ENCODE data around the gene RTEL1. TPM values are rescaled to one million over a fixed set of nuclear protein-coding genes. Genes with fewer than 3 reads are reported as not detected.

Gene RTEL1
- total RNA-seq, 1 experiment from 2014 or later = 33.4 TPM

GRCh38 chr20:63711085-63711645 is 53.1 kb downstream of the RTEL1 start:
- no peaks in the 10 kb centered on the region for H3K27me3 ChIP-seq (ENCODE audit: insufficient read depth, low read length)
- peaks cover 12% of the 10 kb centered on the region for H3K23me2 ChIP-seq (ENCODE audit: insufficient read length, low read depth, low read length, poor library complexity, severe bottlenecking)
- no peak overlapping the region for H3K27ac ChIP-seq (ENCODE audit: insufficient read length, low read depth, low read length)
- no peak overlapping the region for H4K91ac ChIP-seq (ENCODE audit: insufficient read length, low read depth, low read length)
- H3K9ac ChIP-seq (ENCODE audit: extremely low read depth, insufficient read length, low read length) = no peak overlapping the region
- no peak overlapping the region for H3K23ac ChIP-seq (ENCODE audit: insufficient read length, low read depth, low read length)
- no CpG with 5 or more reads among the region's 12 CpGs for WGBS (ENCODE audit: extremely low coverage, insufficient read length, low lambda C conversion rate)
- H3K36me3 Mint-ChIP-seq (ENCODE audit: insufficient read depth in 1 of 3, low read depth in 3 of 3) = peaks cover 50 to 65% (median 58%) of the 10 kb centered on the region in 3 experiments
- H3K4ac ChIP-seq (ENCODE audit: low read depth, low read length) = no peak overlapping the region
- no peak overlapping the region for H3K4me2 ChIP-seq (ENCODE audit: insufficient read depth, insufficient read length, low read length)
- no peak overlapping the region for H2BK12ac ChIP-seq (ENCODE audit: insufficient read length, low read depth, low read length)
- H2BK5ac ChIP-seq (ENCODE audit: insufficient read length, low read length) = no peak overlapping the region
- TF ChIP-seq CTCF (conservative IDR thresholded peaks at IDR 0.05) = no peak
- H3K56ac ChIP-seq (ENCODE audit: insufficient read length, low read depth, low read length) = no peak overlapping the region
- no peak overlapping the region for H2AFZ ChIP-seq (ENCODE audit: low read length)
- no peak overlapping the region for H4K5ac ChIP-seq (ENCODE audit: insufficient read length, low read depth, low read length)
- peaks cover 7% of the 10 kb centered on the region for H3K79me1 ChIP-seq (ENCODE audit: insufficient read depth, low read depth, low read length, poor library complexity, severe bottlenecking)
- H3K18ac ChIP-seq (ENCODE audit: insufficient read length, low read depth, low read length) = no peak overlapping the region
- no peak overlapping the region for H3K14ac ChIP-seq (ENCODE audit: insufficient read depth, low read length)
- H3K9me3 Mint-ChIP-seq = peaks cover 0 to 3% of the 10 kb centered on the region in 2 experiments; a peak in 1 of 5 replicates
- H2BK20ac ChIP-seq (ENCODE audit: low read depth, low read length, poor library complexity, severe bottlenecking) = no peak overlapping the region
- H4K20me1 ChIP-seq (ENCODE audit: control insufficient read depth, insufficient read depth, insufficient read length) = no peaks in the 10 kb centered on the region
- peaks cover 11% of the 10 kb centered on the region; the same call in 1 of the 2 replicates for H3K79me2 ChIP-seq (ENCODE audit: insufficient read depth, low read length)
- no peak overlapping the region for H4K8ac ChIP-seq (replicated peaks; ENCODE audit: insufficient read length, low read depth, low read length)
- H2AK5ac ChIP-seq (ENCODE audit: insufficient read length, low read length) = no peak overlapping the region
- no peak for DNase-seq
- no peak overlapping the region for H2BK15ac ChIP-seq (ENCODE audit: low read depth, low read length)
- H2BK120ac ChIP-seq (ENCODE audit: low read depth, low read length, poor library complexity, severe bottlenecking) = no peak overlapping the region
- no peaks in the 10 kb centered on the region for H3K27me3 Mint-ChIP-seq (ENCODE audit: low read depth)
- no peaks in the 10 kb centered on the region for H3K9me3 ChIP-seq (ENCODE audit: control insufficient read depth, low read depth, low read length)
- H3K4me1 ChIP-seq (ENCODE audit: insufficient read depth, low read length) = no peaks in the 10 kb centered on the region
- no peak overlapping the region for H3T11ph ChIP-seq (ENCODE audit: low read length)
- H3K4me3 Mint-ChIP-seq = no peak overlapping the region; a peak in 1 of 5 replicates
- H3K4me1 Mint-ChIP-seq = peaks cover 8 to 16% of the 10 kb centered on the region in 2 experiments
- no peak overlapping the region for H3K27ac Mint-ChIP-seq
